ENCODE data around the gene DCBLD2.

DCBLD2 gene

GRCh38 chr3:98768961-98769360, 132.5 kb downstream of the DCBLD2 start:
- no peak for DNase-seq (ENCODE audit: low read depth)

GRCh38 chr3:98766924-98767323, 134.6 kb downstream of the DCBLD2 start:
- no peak for DNase-seq (ENCODE audit: low read depth)

- no peak for DNase-seq (ENCODE audit: low read depth)
Measured at GRCh38 chr3:98765721-98766120, 135.8 kb downstream of the DCBLD2 start.

- no peak for DNase-seq (ENCODE audit: low read depth)
Measured at GRCh38 chr3:98764472-98764884, 137.0 kb downstream of the DCBLD2 start.

GRCh38 chr3:98763819-98764418, 137.6 kb downstream of the DCBLD2 start:
- no peak for DNase-seq (ENCODE audit: low read depth)

GRCh38 chr3:98763076-98763475, 138.4 kb downstream of the DCBLD2 start, which contains the start of gene ST3GAL6:
ST3GAL6 (plus strand) TSS chr3:98763340; CDS start chr3:98768441, 5,101 bp downstream.
- no peak for DNase-seq (ENCODE audit: low read depth)

GRCh38 chr3:98761643-98762229, 139.8 kb downstream of the DCBLD2 start:
- no peak for DNase-seq (ENCODE audit: low read depth)

GRCh38 chr3:98759629-98760028, 141.9 kb downstream of the DCBLD2 start:
- no peak for DNase-seq (ENCODE audit: low read depth)

- DNase-seq (ENCODE audit: low read depth), result no peak
Measured at GRCh38 chr3:98755601-98756000, 145.9 kb downstream of the DCBLD2 start.

- no peak for DNase-seq (ENCODE audit: low read depth)
Measured at GRCh38 chr3:98754483-98754882, 147.0 kb downstream of the DCBLD2 start.

- no peak for DNase-seq (ENCODE audit: low read depth)
Measured at GRCh38 chr3:98750276-98750919, 151.1 kb downstream of the DCBLD2 start.

GRCh38 chr3:98746882-98747281, 154.6 kb downstream of the DCBLD2 start:
- no peak for DNase-seq (ENCODE audit: low read depth)

- no peak for DNase-seq (ENCODE audit: low read depth)
Measured at GRCh38 chr3:98746122-98746521, 155.4 kb downstream of the DCBLD2 start.

All from HS-5 (cell line).